HCT116 (cell line): ENCODE data around the gene SLC44A5.

Experiments used
- ELF1 ChIP-seq: IDR thresholded peaks from 2 replicates; pipeline ENCODE4 v1.6.1; 2012; ENCODE audit warnings: low read depth, borderline replicate concordance
- EZH2 ChIP-seq: fragments of 200-600 bp; sonication (generic); IDR thresholded peaks from 2 replicates; pipeline ENCODE4 v1.6.1; 2017; ENCODE audit warnings: antibody characterized with exemption, mixed run types
- EZH2phosphoT487 ChIP-seq: fragments of 200-600 bp; IDR thresholded peaks from 2 replicates; pipeline ENCODE4 v1.6.1; 2018; ENCODE audit warnings: antibody characterized with exemption, borderline replicate concordance
- POLR2AphosphoS5 ChIP-seq: IDR thresholded peaks from 2 replicates; pipeline ENCODE4 v1.6.1; 2011; ENCODE audit warnings: mild to moderate bottlenecking, low read depth, low read length, moderate library complexity
- RAD21 ChIP-seq: IDR thresholded peaks from 2 replicates; pipeline ENCODE4 v1.6.1; 2012; ENCODE audit warnings: low read depth, mild to moderate bottlenecking
- SRF ChIP-seq: IDR thresholded peaks from 2 replicates; pipeline ENCODE4 v1.6.1; 2012; ENCODE audit warnings: low read depth
- ZFX ChIP-seq: fragments of 450-650 bp; IDR thresholded peaks from 2 replicates; pipeline ENCODE4 v1.6.1; 2017
- TF ChIP-seq, protein P1 (sequence below), 3 experiments: fragments of 200-600 bp in 1 of 3; sonication (generic) in 1 of 3; IDR thresholded peaks in 2 of 3; conservative IDR thresholded peaks in 1 of 3; 2 replicates each; pipeline ENCODE4 v1.5.1; 2012 to 2017; ENCODE audit warnings: low read depth in 2 of 3, low read length in 2 of 3, antibody characterized with exemption in 1 of 3, borderline replicate concordance in 1 of 3, control low read depth in 1 of 3, mild to moderate bottlenecking in 1 of 3, mixed read lengths in 1 of 3, mixed run types in 1 of 3, moderate library complexity in 1 of 3; ENCODE audit not compliant: insufficient read depth in 1 of 3

DNA sequence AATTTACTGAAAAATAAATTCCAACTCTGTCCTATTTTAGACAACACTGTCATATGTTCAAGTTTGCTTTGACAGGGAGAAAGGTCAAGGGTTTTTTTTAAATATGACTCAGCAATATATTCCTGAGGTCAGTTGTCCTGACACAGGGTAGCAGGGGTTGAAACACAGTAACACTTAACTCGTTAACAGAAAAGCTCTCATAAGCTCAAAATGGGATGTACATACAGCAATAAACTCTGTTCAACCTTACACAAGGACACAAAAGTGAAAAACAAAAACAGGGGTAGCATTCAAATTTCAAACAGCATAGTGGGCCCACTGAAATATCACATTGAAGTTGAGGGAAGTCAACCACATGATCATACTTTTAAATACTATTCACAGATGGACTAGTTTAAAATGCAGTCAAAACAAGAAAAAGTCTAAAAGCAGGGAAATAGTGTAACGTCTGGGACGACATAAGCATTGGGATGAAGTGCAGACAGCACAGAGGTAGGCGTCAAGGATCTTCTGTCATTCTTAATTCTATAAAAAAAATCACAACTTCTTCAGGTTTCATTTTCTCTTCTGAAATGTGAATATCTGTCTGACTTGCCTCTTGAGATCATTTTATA, 89.9 kb downstream of the SLC44A5 start:
- TF ChIP-seq, protein P1, sequence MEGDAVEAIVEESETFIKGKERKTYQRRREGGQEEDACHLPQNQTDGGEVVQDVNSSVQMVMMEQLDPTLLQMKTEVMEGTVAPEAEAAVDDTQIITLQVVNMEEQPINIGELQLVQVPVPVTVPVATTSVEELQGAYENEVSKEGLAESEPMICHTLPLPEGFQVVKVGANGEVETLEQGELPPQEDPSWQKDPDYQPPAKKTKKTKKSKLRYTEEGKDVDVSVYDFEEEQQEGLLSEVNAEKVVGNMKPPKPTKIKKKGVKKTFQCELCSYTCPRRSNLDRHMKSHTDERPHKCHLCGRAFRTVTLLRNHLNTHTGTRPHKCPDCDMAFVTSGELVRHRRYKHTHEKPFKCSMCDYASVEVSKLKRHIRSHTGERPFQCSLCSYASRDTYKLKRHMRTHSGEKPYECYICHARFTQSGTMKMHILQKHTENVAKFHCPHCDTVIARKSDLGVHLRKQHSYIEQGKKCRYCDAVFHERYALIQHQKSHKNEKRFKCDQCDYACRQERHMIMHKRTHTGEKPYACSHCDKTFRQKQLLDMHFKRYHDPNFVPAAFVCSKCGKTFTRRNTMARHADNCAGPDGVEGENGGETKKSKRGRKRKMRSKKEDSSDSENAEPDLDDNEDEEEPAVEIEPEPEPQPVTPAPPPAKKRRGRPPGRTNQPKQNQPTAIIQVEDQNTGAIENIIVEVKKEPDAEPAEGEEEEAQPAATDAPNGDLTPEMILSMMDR (IDR thresholded peaks at IDR 0.05 in 2 of 3, conservative IDR thresholded peaks at IDR 0.05 in 1 of 3; ENCODE audit: borderline replicate concordance in 1 of 3, insufficient read depth in 1 of 3, low read depth in 2 of 3, low read length in 2 of 3) = no peak
- TF ChIP-seq POLR2AphosphoS5 = no peak
- TF ChIP-seq ZFX = no peak
- TF ChIP-seq ELF1 = no peak
- no peak for TF ChIP-seq SRF
- no peak for TF ChIP-seq RAD21
- no peak for TF ChIP-seq EZH2phosphoT487
- no peak for TF ChIP-seq EZH2
